ENCODE measurements around the gene ARSI.

GRCh38 chr5:150316320-150316719, 13.6 kb upstream of the ARSI start:
- TF ChIP-seq HMG20A (CRISPR knock-in tag; IDR thresholded peaks at IDR 0.05; ENCODE audit: borderline replicate concordance) (no peak), ZBTB8A (CRISPR knock-in tag; IDR thresholded peaks at IDR 0.05; ENCODE audit: borderline replicate concordance, low read depth) (no peak), ZNF280D (CRISPR knock-in tag; IDR thresholded peaks at IDR 0.05) (no peak), NKX3-1 (CRISPR knock-in tag; IDR thresholded peaks at IDR 0.05) (no peak), ZHX2 (IDR thresholded peaks at IDR 0.05; ENCODE audit: low read depth) (no peak), ZHX2 (CRISPR knock-in tag; IDR thresholded peaks at IDR 0.05; ENCODE audit: borderline replicate concordance) (no peak), CTCF (CRISPR knock-in tag; IDR thresholded peaks at IDR 0.05) (no peak), NCOA2 (CRISPR knock-in tag; IDR thresholded peaks at IDR 0.05) (no peak), CBX5 (CRISPR knock-in tag; IDR thresholded peaks at IDR 0.05; ENCODE audit: borderline replicate concordance) (no peak), PAX8 (CRISPR knock-in tag; IDR thresholded peaks at IDR 0.05; ENCODE audit: borderline replicate concordance) (no peak), ZNF567 (CRISPR knock-in tag; IDR thresholded peaks at IDR 0.05; ENCODE audit: borderline replicate concordance) (no peak), MYC (CRISPR knock-in tag; IDR thresholded peaks at IDR 0.05; ENCODE audit: borderline replicate concordance) (no peak)
- TF ChIP-seq, protein P1, sequence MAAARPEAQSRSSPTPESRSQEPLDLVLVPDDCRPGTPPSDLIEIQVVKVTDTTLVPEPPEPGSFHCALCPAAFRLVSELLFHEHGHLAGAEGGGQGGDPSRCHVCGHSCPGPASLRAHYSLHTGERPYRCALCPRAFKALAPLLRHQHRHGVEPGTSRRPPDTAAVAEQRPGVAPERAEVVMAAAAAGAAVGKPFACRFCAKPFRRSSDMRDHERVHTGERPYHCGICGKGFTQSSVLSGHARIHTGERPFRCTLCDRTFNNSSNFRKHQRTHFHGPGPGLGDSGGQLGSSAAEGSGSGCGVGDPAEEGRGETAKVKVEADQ (CRISPR knock-in tag; IDR thresholded peaks at IDR 0.05; ENCODE audit: borderline replicate concordance) = no peak
- TF ChIP-seq, protein P2, sequence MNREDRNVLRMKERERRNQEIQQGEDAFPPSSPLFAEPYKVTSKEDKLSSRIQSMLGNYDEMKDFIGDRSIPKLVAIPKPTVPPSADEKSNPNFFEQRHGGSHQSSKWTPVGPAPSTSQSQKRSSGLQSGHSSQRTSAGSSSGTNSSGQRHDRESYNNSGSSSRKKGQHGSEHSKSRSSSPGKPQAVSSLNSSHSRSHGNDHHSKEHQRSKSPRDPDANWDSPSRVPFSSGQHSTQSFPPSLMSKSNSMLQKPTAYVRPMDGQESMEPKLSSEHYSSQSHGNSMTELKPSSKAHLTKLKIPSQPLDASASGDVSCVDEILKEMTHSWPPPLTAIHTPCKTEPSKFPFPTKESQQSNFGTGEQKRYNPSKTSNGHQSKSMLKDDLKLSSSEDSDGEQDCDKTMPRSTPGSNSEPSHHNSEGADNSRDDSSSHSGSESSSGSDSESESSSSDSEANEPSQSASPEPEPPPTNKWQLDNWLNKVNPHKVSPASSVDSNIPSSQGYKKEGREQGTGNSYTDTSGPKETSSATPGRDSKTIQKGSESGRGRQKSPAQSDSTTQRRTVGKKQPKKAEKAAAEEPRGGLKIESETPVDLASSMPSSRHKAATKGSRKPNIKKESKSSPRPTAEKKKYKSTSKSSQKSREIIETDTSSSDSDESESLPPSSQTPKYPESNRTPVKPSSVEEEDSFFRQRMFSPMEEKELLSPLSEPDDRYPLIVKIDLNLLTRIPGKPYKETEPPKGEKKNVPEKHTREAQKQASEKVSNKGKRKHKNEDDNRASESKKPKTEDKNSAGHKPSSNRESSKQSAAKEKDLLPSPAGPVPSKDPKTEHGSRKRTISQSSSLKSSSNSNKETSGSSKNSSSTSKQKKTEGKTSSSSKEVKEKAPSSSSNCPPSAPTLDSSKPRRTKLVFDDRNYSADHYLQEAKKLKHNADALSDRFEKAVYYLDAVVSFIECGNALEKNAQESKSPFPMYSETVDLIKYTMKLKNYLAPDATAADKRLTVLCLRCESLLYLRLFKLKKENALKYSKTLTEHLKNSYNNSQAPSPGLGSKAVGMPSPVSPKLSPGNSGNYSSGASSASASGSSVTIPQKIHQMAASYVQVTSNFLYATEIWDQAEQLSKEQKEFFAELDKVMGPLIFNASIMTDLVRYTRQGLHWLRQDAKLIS (CRISPR knock-in tag; IDR thresholded peaks at IDR 0.05) = no peak
